Activated naive CD8-positive, alpha-beta T cell (primary cell): Measurements from ENCODE around the gene ATP9B.

Experiments used
- H3K27ac Mint-ChIP-seq: one replicate; pipeline ENCODE4 v1.8.0; 2021; ENCODE audit warnings: mixed read lengths
- H3K27me3 Mint-ChIP-seq: one replicate; pipeline ENCODE4 v1.8.0; 2021; ENCODE audit warnings: mixed read lengths
- H3K36me3 Mint-ChIP-seq: one replicate; pipeline ENCODE4 v1.8.0; 2021; ENCODE audit warnings: mixed read lengths
- H3K4me1 Mint-ChIP-seq: one replicate; pipeline ENCODE4 v1.8.0; 2021; ENCODE audit warnings: low read depth, mixed read lengths
- H3K4me3 Mint-ChIP-seq: one replicate; pipeline ENCODE4 v1.8.0; 2021; ENCODE audit warnings: mild to moderate bottlenecking, mixed read lengths
- H3K9me3 Mint-ChIP-seq: one replicate; pipeline ENCODE4 v1.8.0; 2021; ENCODE audit warnings: low read depth, mixed read lengths

The ATP9B gene

GRCh38 chr18:79333046-79333445 lies 263.9 kb downstream of the ATP9B start:
- peaks cover 4% of the 10 kb centered on the region for H3K36me3 Mint-ChIP-seq
- H3K27me3 Mint-ChIP-seq: no peaks in the 10 kb centered on the region
- no peak overlapping the region for H3K4me3 Mint-ChIP-seq
- no peaks in the 10 kb centered on the region for H3K9me3 Mint-ChIP-seq
- no peak overlapping the region for H3K27ac Mint-ChIP-seq
- H3K4me1 Mint-ChIP-seq: no peaks in the 10 kb centered on the region

GRCh38 chr18:79334496-79335233 lies 265.5 kb downstream of the ATP9B start:
- Mint-ChIP-seq H3K27me3 (no peaks in the 10 kb centered on the region), H3K4me1 (no peaks in the 10 kb centered on the region), H3K9me3 (peaks cover 7% of the 10 kb centered on the region), H3K4me3 (no peak overlapping the region), H3K27ac (no peak overlapping the region), H3K36me3 (peaks cover 20% of the 10 kb centered on the region)

GRCh38 chr18:79335833-79336360 lies 266.7 kb downstream of the ATP9B start:
- H3K4me3 Mint-ChIP-seq: no peak overlapping the region
- no peak overlapping the region for H3K27ac Mint-ChIP-seq
- H3K9me3 Mint-ChIP-seq: peaks cover 7% of the 10 kb centered on the region
- H3K4me1 Mint-ChIP-seq: no peaks in the 10 kb centered on the region
- H3K36me3 Mint-ChIP-seq: peaks cover 21% of the 10 kb centered on the region
- H3K27me3 Mint-ChIP-seq: no peaks in the 10 kb centered on the region

- H3K36me3 Mint-ChIP-seq: peaks cover 19% of the 10 kb centered on the region
- H3K4me3 Mint-ChIP-seq: no peak overlapping the region
- H3K9me3 Mint-ChIP-seq: peaks cover 7% of the 10 kb centered on the region
- no peaks in the 10 kb centered on the region for H3K4me1 Mint-ChIP-seq
- H3K27me3 Mint-ChIP-seq: no peaks in the 10 kb centered on the region
- H3K27ac Mint-ChIP-seq: no peak overlapping the region
These were observed 267.5 kb downstream of the ATP9B start for GRCh38 chr18:79336556-79337142.

- no peak overlapping the region for H3K4me3 Mint-ChIP-seq
- H3K4me1 Mint-ChIP-seq: no peaks in the 10 kb centered on the region
- peaks cover 7% of the 10 kb centered on the region for H3K9me3 Mint-ChIP-seq
- peaks cover 19% of the 10 kb centered on the region for H3K36me3 Mint-ChIP-seq
- no peak overlapping the region for H3K27ac Mint-ChIP-seq
- no peaks in the 10 kb centered on the region for H3K27me3 Mint-ChIP-seq
These were observed 268.0 kb downstream of the ATP9B start for GRCh38 chr18:79337184-79337583.

GRCh38 chr18:79337620-79338019 lies 268.4 kb downstream of the ATP9B start:
- Mint-ChIP-seq H3K9me3 (peaks cover 7% of the 10 kb centered on the region), H3K36me3 (peaks cover 19% of the 10 kb centered on the region), H3K27ac (peak overlapping the region; percentile 61), H3K27me3 (no peaks in the 10 kb centered on the region), H3K4me3 (no peak overlapping the region), H3K4me1 (no peaks in the 10 kb centered on the region)

- no peaks in the 10 kb centered on the region for H3K27me3 Mint-ChIP-seq
- peak overlapping the region; percentile 18 for H3K27ac Mint-ChIP-seq
- peaks cover 7% of the 10 kb centered on the region for H3K9me3 Mint-ChIP-seq
- H3K4me1 Mint-ChIP-seq: no peaks in the 10 kb centered on the region
- no peak overlapping the region for H3K4me3 Mint-ChIP-seq
- H3K36me3 Mint-ChIP-seq: peaks cover 19% of the 10 kb centered on the region
These were observed 270.1 kb downstream of the ATP9B start for GRCh38 chr18:79339094-79339908.

GRCh38 chr18:79343567-79344207 lies 274.5 kb downstream of the ATP9B start:
- H3K27ac Mint-ChIP-seq: no peak overlapping the region
- peaks cover 18% of the 10 kb centered on the region for H3K36me3 Mint-ChIP-seq

GRCh38 chr18:79344208-79344581 lies 275.0 kb downstream of the ATP9B start:
- Mint-ChIP-seq H3K36me3 (peaks cover 13% of the 10 kb centered on the region), H3K27ac (no peak overlapping the region), H3K4me3 (no peak overlapping the region)

More at GRCh38 chr18:79343567-79344207, 274.5 kb downstream of the ATP9B start:
- peaks cover 7% of the 10 kb centered on the region for H3K9me3 Mint-ChIP-seq
- H3K27me3 Mint-ChIP-seq: no peaks in the 10 kb centered on the region
- H3K4me1 Mint-ChIP-seq: no peaks in the 10 kb centered on the region
- no peak overlapping the region for H3K4me3 Mint-ChIP-seq

GRCh38 chr18:79345366-79345765 lies 276.2 kb downstream of the ATP9B start:
- Mint-ChIP-seq H3K27me3 (no peaks in the 10 kb centered on the region), H3K36me3 (peaks cover 7% of the 10 kb centered on the region), H3K9me3 (no peaks in the 10 kb centered on the region), H3K4me1 (no peaks in the 10 kb centered on the region), H3K4me3 (no peak overlapping the region), H3K27ac (no peak overlapping the region)

More at GRCh38 chr18:79344208-79344581, 275.0 kb downstream of the ATP9B start:
- H3K4me1 Mint-ChIP-seq: no peaks in the 10 kb centered on the region
- peaks cover 2% of the 10 kb centered on the region for H3K9me3 Mint-ChIP-seq
- H3K27me3 Mint-ChIP-seq: no peaks in the 10 kb centered on the region

- H3K4me1 Mint-ChIP-seq: no peaks in the 10 kb centered on the region
- no peak overlapping the region for H3K4me3 Mint-ChIP-seq
- H3K27me3 Mint-ChIP-seq: no peaks in the 10 kb centered on the region
- H3K27ac Mint-ChIP-seq: no peak overlapping the region
- peaks cover 7% of the 10 kb centered on the region for H3K36me3 Mint-ChIP-seq
- no peaks in the 10 kb centered on the region for H3K9me3 Mint-ChIP-seq
These were observed 276.8 kb downstream of the ATP9B start for GRCh38 chr18:79345981-79346380.

GRCh38 chr18:79348066-79348465 lies 278.9 kb downstream of the ATP9B start:
- Mint-ChIP-seq H3K27me3 (no peaks in the 10 kb centered on the region), H3K4me1 (no peaks in the 10 kb centered on the region), H3K9me3 (no peaks in the 10 kb centered on the region), H3K27ac (no peak overlapping the region), H3K36me3 (peaks cover 7% of the 10 kb centered on the region), H3K4me3 (no peak overlapping the region)

GRCh38 chr18:79352432-79352831 lies 283.2 kb downstream of the ATP9B start:
- no peak overlapping the region for H3K4me3 Mint-ChIP-seq
- no peaks in the 10 kb centered on the region for H3K27me3 Mint-ChIP-seq
- H3K27ac Mint-ChIP-seq: no peak overlapping the region
- peaks cover 3% of the 10 kb centered on the region for H3K36me3 Mint-ChIP-seq
- H3K4me1 Mint-ChIP-seq: no peaks in the 10 kb centered on the region
- no peaks in the 10 kb centered on the region for H3K9me3 Mint-ChIP-seq

- peaks cover 2% of the 10 kb centered on the region for H3K36me3 Mint-ChIP-seq
- H3K27me3 Mint-ChIP-seq: no peaks in the 10 kb centered on the region
- no peaks in the 10 kb centered on the region for H3K9me3 Mint-ChIP-seq
- H3K4me3 Mint-ChIP-seq: no peak overlapping the region
- no peaks in the 10 kb centered on the region for H3K4me1 Mint-ChIP-seq
- no peak overlapping the region for H3K27ac Mint-ChIP-seq
These were observed 284.1 kb downstream of the ATP9B start for GRCh38 chr18:79353267-79353666.
